GM23248 (cell line): ENCODE measurements around the gene ZNF700. TPM values are rescaled to one million over a fixed set of nuclear protein-coding genes. Genes with fewer than 3 reads are reported as not detected.
"Not testable (repeated sequence)": the region's sequence is repeated elsewhere in the genome, so short reads cannot be mapped to it uniquely, and the experiment has no call there.

Experiments used
- DNase-seq: peaks from one replicate; pipeline ENCODE4 v3.0.0-alpha.2; 2015
- H2AFZ ChIP-seq: fragments of 200-600 bp; sonication (generic); 2 replicates; pipeline ENCODE4 v1.6.1; 2016; ENCODE audit warnings: antibody characterized with exemption
- H3F3A ChIP-seq: fragments of 200-600 bp; sonication (generic); 2 replicates; pipeline ENCODE4 v1.6.1; 2016; ENCODE audit warnings: mild to moderate bottlenecking, antibody characterized with exemption, mixed run types; ENCODE audit not compliant: insufficient read depth
- H3K27ac ChIP-seq: fragments of 200-600 bp; sonication (generic); 2 replicates; pipeline ENCODE4 v1.5.1; 2016; ENCODE audit warnings: mild to moderate bottlenecking
- H3K27me3 ChIP-seq: fragments of 200-600 bp; sonication (generic); replicated peaks from 2 replicates; pipeline ENCODE4 v1.6.1; 2016; ENCODE audit warnings: mild to moderate bottlenecking; ENCODE audit not compliant: insufficient read depth
- H3K36me3 ChIP-seq: fragments of 200-600 bp; sonication (generic); 2 replicates; pipeline ENCODE4 v1.6.1; 2016; ENCODE audit warnings: low read depth, mild to moderate bottlenecking
- H3K4me1 ChIP-seq: fragments of 200-600 bp; sonication (generic); 2 replicates; pipeline ENCODE4 v1.6.1; 2016; ENCODE audit warnings: mild to moderate bottlenecking; ENCODE audit not compliant: insufficient read depth
- H3K4me2 ChIP-seq: fragments of 200-600 bp; sonication (generic); one replicate; pipeline ENCODE4 v1.6.1; 2016; ENCODE audit warnings: mild to moderate bottlenecking; ENCODE audit not compliant: unreplicated experiment
- H3K4me3 ChIP-seq: fragments of 200-600 bp; sonication (generic); 2 replicates; pipeline ENCODE4 v1.5.1; 2016; ENCODE audit warnings: mild to moderate bottlenecking
- H3K79me2 ChIP-seq: fragments of 200-600 bp; sonication (generic); 2 replicates; pipeline ENCODE4 v1.6.1; 2016; ENCODE audit warnings: mild to moderate bottlenecking; ENCODE audit not compliant: insufficient read depth
- H3K9ac ChIP-seq: fragments of 200-600 bp; sonication (generic); 2 replicates; pipeline ENCODE4 v1.6.1; 2016; ENCODE audit warnings: mild to moderate bottlenecking
- H3K9me2 ChIP-seq: fragments of 200-600 bp; sonication (generic); 2 replicates; pipeline ENCODE4 v1.6.1; 2016; ENCODE audit warnings: mixed run types, mild to moderate bottlenecking, moderate library complexity; ENCODE audit not compliant: insufficient read depth
- H3K9me3 ChIP-seq: fragments of 200-600 bp; sonication (generic); one replicate; pipeline ENCODE4 v1.6.1; 2017; ENCODE audit warnings: low read depth
- H4K20me1 ChIP-seq: fragments of 200-600 bp; sonication (generic); 2 replicates; pipeline ENCODE4 v1.6.0; 2016; ENCODE audit not compliant: insufficient read depth
- EZH2 ChIP-seq: fragments of 200-600 bp; sonication (generic); IDR thresholded peaks from 2 replicates; pipeline ENCODE4 v1.6.1; 2018; ENCODE audit warnings: antibody characterized with exemption, mild to moderate bottlenecking; ENCODE audit not compliant: insufficient read depth, poor library complexity, severe bottlenecking
- EZH2phosphoT487 ChIP-seq: fragments of 200-600 bp; sonication (generic); IDR thresholded peaks from 2 replicates; pipeline ENCODE4 v1.6.1; 2018; ENCODE audit warnings: antibody characterized with exemption, moderate library complexity, mild to moderate bottlenecking, low read depth; ENCODE audit not compliant: insufficient read depth
- WGBS, 2 experiments: methylation state at CpG; one replicate each; pipeline ENCODE4 v1.1.6; 2015 to 2017; ENCODE audit warnings: low lambda C conversion rate in 2 of 2, low coverage in 1 of 2; ENCODE audit errors: missing lambda C conversion rate in 2 of 2; 5-methylcytosine and 5-hydroxymethylcytosine counted together
- in situ Hi-C: fragments of 300-500 bp; cut with MboI; formaldehyde crosslinking; loops from 2 replicates; pipeline ENCODE4 v1.15.0; 2020
- polyA plus RNA-seq: library from polyadenylated mRNA; unstranded; fragments of >200 nt; fragmentation: Nextera tagmentation; extraction: Ambion mirVana; gene quantifications from 2 replicates; pipeline ENCODE4 v1.2.1, GENCODE V29; 2016
- total RNA-seq: library from RNA; depleted of rRNA; stranded (reverse); fragments of >200 nt; shearing (Covaris generic); gene quantifications from 2 replicates; pipeline ENCODE4 v1.2.3, GENCODE V29; 2014

The ZNF700 gene
- total and polyA plus RNA-seq, 2 experiments from 2014 or later = 3.2 to 6.3 TPM

- Histone ChIP-seq H3K9me3 (no peaks in the 10 kb centered on the region), H3K4me3 (no peak overlapping the region), H3K4me1 (peaks cover 6% of the 10 kb centered on the region; the same call in 1 of the 2 replicates), H3K27ac (no peak overlapping the region), H3F3A (peaks cover 9% of the 10 kb centered on the region; the same call in 1 of the 2 replicates), H3K79me2 (no peaks in the 10 kb centered on the region), H4K20me1 (no peaks in the 10 kb centered on the region), H3K27me3 (no peaks in the 10 kb centered on the region), H3K36me3 (no peaks in the 10 kb centered on the region), H3K4me2 (no peak overlapping the region), H3K9ac (no peak overlapping the region), H3K9me2 (no peaks in the 10 kb centered on the region), H2AFZ (no peak overlapping the region)
- TF ChIP-seq EZH2phosphoT487 (no peak), EZH2 (no peak)
- 31 to 34% methylated on average over 2 of the region's 2 CpGs for WGBS, 2 experiments
- no peak for DNase-seq
- in situ Hi-C loops = no loop called here
Observed at GRCh38 chr19:11882606-11883005, 42.3 kb upstream of the ZNF700 start.

DNA sequence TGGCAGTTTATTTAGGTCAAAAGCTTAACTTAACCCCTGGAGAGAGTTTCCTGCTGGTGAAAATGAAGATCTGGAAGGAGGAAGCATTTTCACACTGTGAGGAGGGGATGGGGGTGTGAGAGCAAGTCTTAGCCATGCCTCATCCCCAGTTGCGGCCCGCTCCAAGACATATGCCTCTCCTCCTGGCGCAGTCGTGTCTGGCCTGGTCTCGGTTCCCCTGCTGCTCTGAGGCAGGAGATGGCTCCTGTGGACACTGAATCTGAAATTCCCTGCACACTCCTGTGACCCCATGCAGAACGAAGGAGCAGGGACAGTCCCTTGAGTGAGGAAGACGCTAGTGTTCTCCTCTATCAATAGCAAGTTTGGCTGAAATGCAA is 37.7 kb upstream of the ZNF700 start:
- DNase-seq = peak; percentile 70
- 5 to 6% methylated on average over 7 of the region's 7 CpGs for WGBS, 2 experiments
- Histone ChIP-seq H3K9me2 (no peaks in the 10 kb centered on the region), H3K4me1 (peaks cover 6% of the 10 kb centered on the region; the same call in 1 of the 2 replicates), H3K27ac (peak overlapping the region; percentile 61), H4K20me1 (no peaks in the 10 kb centered on the region), H3K79me2 (peaks cover 32% of the 10 kb centered on the region), H3K9me3 (no peaks in the 10 kb centered on the region), H3K4me2 (peak overlapping the region; percentile 88), H3F3A (peaks cover 11% of the 10 kb centered on the region; the same call in 1 of the 2 replicates), H3K27me3 (no peaks in the 10 kb centered on the region), H3K36me3 (no peaks in the 10 kb centered on the region), H3K4me3 (peak overlapping the region; percentile 84), H2AFZ (peak overlapping the region; percentile 97), H3K9ac (peak overlapping the region; percentile 79)
- in situ Hi-C loops = no loop called here
- TF ChIP-seq EZH2 = no peak
- no peak for TF ChIP-seq EZH2phosphoT487

DNA sequence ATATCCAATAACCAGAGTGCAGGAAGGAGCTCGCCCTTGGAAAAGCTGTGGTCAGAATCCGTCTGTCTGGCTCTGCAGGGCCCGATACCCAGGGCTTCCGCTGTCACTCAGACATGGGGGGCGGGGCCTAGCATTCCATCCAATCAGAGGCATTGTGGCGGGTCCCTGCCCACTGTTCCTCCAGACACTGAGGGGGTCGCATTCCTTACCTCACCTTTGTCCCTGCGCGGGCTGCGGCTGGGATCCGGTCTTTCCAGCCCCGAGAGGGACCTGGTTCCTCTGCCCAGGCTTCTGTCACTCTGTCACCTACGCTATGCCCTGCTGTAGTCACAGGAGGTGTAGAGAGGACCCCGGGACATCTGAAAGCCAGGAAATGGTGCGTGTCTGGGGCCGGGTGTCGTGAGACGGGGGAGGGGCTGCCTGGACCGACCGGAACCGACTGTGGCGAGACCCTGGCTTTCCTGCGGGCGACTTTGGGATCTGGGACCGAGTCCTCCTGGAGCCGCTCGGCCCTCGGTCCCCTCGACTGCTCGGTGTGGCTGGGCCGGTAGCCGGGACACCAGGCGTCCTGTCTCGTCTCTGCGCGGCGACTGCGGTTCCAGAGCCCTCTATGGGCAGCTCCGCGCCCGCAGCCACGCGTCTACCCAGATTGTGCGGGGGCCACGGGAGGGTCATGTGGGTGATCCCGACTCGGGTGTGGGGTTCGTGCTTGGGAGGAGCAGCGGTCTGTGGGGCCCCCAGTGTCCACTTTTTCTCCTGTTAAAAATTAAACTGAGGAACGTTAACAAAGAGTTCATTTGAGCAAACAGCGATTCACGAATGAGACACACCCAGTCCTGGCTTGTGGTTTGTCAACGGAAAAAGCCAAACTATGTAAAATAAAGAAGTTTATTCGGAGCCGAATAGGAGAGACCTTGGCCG is 37.0 kb upstream of the ZNF700 start, which contains the start of gene ZNF69:
TSS of gene ZNF69 (plus strand) at position 172 of the 921 bp plus-strand sequence. CDS start at position 314, 142 bp downstream.
- no peaks in the 10 kb centered on the region for H4K20me1 ChIP-seq
- WGBS, 2 experiments = 2% methylated on average over 50 to 56 of the region's 56 CpGs

GRCh38 chr19:11889901-11890300 is 35.0 kb upstream of the ZNF700 start:
- H4K20me1 ChIP-seq, H3K9ac ChIP-seq, DNase-seq, H3K27ac ChIP-seq, H3K9me2 ChIP-seq, in situ Hi-C loops, H3K36me3 ChIP-seq, H3K4me2 ChIP-seq, H3K4me1 ChIP-seq, H3K4me3 ChIP-seq, H3K9me3 ChIP-seq, H3K27me3 ChIP-seq, H2AFZ ChIP-seq: not testable (repeated sequence)
- H3F3A ChIP-seq = peaks cover 11% of the 10 kb centered on the region; the same call in 1 of the 2 replicates
- WGBS, 2 experiments = 81 to 90% methylated on average over 6 of the region's 6 CpGs
- peaks cover 57% of the 10 kb centered on the region for H3K79me2 ChIP-seq

More for the DNA sequence above, 37.0 kb upstream of the ZNF700 start, which contains the start of gene ZNF69:
- peak within 1 kb of the TSS; percentile 97 for H2AFZ ChIP-seq
- peaks cover 11% of the 10 kb centered on the region; the same call in 1 of the 2 replicates for H3F3A ChIP-seq
- DNase-seq = peak; percentile 79
- no peaks in the 10 kb centered on the region for H3K36me3 ChIP-seq
- peak within 1 kb of the TSS; percentile 79 for H3K9ac ChIP-seq
- H3K9me3 ChIP-seq = no peaks in the 10 kb centered on the region
- peak within 1 kb of the TSS; percentile 61 for H3K27ac ChIP-seq
- H3K4me1 ChIP-seq = peaks cover 6% of the 10 kb centered on the region; the same call in 1 of the 2 replicates
- no peaks in the 10 kb centered on the region for H3K27me3 ChIP-seq
- in situ Hi-C loops = no loop called here
- TF ChIP-seq EZH2phosphoT487 (no peak), EZH2 (no peak)
- H3K79me2 ChIP-seq = peaks cover 38% of the 10 kb centered on the region
- peak within 1 kb of the TSS; percentile 88 for H3K4me2 ChIP-seq
- no peaks in the 10 kb centered on the region for H3K9me2 ChIP-seq
- H3K4me3 ChIP-seq = peak within 1 kb of the TSS; percentile 84
